ENCODE data around the gene SLC1A5.
"Not testable (repeated sequence)": the region's sequence is repeated elsewhere in the genome, so short reads cannot be mapped to it uniquely, and the experiment has no call there.

The SLC1A5 gene

DNA sequence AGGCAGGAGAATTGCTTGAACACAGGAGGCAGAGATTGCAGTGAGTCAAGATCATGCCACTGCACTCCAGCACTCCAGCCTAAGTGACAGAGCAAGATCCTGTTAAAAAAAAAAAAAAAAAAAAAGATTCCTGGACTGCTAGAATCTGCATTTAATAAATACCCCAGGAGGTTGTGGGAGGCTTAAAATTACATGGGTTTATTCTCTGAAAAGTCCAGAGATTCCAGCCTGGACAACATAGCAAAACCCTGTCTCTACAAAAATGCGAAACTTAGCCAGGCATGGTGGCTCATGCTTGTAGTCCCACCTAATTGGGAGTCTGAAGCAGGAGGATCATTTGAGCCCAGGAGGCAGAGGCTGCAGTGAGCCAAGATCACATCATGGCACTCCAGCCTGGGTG is 9.5 kb upstream of the SLC1A5 start:
- DNase-seq, result no peak

DNA sequence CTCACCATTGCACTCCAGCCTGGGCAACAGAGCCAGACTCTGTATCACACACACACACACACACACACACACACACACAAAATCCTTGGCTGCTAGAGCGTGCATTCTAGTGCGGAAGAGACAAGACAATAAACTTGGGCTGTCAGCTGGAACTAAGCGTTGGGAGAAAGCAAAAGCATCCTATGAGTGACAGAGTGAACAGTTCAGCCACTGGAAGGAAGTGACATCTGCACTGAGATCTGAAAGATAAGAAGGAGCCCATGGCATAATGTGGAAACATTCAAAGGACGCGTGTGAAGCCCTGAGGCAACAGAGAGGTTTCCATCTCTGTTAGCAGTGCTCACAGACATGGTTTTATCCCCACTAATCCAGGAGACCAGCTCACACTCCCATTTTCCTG is 3.5 kb upstream of the SLC1A5 start:
- DNase-seq, result peak in 1 of 2 experiments; percentile 17

DNA sequence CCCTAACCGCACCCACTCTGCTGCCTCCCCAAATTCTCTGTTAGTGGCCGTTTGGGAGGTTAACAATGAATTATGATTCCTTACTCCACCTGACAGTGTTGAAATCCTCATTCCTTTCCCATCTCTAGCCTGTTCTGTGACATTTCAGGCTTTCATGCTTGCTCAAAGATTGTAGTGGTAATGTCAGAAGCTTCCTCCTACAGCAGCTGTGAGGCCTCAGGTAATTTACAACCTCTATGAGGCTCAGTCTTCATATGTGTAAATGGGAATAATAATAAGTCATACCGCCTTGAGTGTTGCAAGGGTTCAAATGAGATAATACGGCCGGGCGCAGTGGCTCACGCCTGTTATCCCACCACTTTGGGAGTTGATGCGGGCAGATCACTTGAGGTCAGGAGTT is 977 bp upstream of the SLC1A5 start:
- no peak for DNase-seq

DNA sequence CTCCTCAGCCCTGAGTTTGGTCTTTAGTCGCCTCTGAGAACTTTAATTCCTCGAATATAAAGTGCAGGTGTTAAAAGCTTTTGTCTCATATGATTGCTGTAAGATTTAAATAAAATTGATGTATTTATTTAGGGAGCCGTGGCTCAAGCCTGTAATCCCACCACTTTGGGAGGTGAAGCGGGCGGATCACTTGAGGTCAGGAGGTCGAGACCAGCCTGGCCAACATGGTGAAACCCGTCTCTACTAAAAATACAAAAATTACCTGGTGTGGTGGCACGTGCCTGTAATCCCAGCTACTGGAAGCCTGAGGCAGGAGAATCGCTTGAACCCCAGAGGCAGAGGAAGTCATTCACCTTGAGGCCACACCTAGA is 559 bp upstream of the SLC1A5 start:
- no peak for DNase-seq

DNA sequence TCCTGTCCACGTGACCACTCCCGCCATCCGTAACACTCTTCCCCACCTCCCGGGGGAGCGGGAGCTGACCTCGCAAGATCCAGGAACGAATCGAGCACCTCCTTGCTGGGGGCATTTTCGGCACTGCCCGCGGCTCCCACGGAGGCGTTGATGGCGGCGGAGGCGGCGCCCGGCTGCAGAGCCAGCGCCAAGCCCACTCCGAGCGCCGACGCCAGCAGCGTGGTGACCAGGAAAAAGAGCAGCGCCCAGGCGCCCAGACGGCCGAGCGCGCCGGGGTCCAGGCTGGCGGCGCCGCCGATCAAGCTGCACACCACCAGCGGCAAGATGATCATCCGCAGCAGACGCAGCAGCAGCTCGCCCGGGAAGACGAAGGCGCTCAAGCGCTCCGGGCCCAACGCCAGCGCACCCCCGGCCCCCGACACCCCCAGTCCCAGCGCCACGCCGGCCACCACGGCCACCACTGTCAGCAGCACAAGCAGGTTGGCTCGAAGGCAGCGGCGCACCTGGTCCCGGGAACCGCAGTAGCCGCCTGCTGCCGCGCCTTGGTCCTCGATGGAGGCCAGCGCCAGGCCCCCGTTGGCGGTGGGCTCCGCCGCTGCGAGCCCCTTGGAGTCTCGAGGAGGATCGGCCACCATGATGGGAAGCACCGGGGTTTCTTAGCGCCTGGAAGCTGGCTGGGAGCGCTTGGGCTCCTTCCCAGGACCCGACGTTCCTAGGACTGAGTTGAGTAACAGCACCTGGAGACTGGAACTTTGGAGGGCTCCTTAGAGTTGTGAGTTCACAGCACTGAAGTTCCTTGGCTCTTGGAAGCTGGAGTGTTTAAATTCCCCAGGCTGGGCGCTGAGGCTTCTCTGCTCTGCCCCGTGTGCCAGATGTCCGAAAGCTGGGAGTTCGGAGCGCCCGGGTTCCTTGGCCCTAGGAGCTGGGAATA is 798 bp downstream of the SLC1A5 start:
- peak; percentile 15 to 46 for DNase-seq

DNA sequence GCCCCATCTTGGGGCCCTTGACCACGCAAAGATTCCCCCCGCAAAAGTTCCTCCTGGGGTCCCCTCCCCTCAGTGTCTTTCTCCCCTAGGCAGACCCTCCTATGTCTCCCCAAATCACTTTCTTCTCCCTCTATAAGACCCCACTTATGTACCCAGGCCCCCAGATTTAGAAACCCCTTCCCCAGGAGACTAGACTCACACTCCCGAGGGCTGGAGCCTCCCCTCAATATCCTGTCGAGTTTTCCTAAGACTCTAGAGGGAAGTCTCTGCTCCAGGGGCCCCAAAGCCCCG is 1.4 kb downstream of the SLC1A5 start:
- no peak for DNase-seq

DNA sequence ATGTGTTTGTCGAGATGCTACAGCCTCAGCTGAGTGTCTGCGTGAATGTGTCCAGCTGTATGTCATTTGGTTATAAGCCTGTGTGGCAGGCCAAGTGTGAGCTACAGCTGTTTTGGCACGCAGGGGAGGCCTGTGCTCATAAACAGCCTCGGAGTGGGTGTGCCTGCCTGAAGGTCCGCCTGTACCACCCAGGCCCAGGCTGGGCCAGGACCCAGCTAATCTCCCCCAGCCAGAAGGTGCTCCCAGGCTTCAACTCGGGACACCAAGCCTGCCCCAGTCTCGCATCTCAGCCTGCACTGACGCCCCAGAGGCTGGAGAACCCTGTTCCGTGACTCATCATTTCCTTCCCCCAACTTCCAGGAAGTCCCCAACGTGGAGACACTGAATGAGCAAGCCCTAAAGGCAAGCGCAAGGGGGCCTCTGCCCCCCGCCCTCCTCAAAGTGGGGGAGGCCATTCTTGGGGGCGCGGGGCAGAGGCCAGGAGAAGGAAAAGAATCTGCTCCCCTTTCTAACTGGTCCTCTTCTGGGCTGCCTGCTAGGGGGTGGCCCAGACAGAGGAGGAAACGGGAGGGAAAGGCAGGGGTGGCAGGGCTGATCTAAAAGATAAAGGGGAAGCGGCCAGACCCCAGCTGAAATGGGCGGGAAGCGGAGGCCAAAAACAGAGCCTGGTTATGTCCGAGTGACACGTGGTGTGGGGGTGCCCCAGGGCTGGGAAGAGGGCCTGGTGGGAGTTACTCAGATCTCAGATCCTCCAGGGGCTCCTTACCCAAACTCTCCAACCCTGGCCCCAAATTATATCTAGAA is 2.0 kb downstream of the SLC1A5 start:
- peak; percentile 69 to 92 for DNase-seq

DNA sequence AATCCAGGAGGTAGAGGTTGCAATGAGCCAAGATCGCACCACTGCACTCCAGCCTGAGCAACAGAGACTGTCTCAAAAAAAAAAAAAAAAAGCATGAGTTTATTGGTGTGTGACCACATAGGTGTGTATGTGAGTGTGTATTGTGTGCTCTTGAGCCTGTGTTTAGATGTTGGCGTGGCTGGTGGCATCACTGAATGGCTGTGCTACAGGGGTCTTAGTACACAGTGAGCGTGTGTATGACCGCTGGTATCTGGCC is 2.5 kb downstream of the SLC1A5 start:
- no peak for DNase-seq

DNA sequence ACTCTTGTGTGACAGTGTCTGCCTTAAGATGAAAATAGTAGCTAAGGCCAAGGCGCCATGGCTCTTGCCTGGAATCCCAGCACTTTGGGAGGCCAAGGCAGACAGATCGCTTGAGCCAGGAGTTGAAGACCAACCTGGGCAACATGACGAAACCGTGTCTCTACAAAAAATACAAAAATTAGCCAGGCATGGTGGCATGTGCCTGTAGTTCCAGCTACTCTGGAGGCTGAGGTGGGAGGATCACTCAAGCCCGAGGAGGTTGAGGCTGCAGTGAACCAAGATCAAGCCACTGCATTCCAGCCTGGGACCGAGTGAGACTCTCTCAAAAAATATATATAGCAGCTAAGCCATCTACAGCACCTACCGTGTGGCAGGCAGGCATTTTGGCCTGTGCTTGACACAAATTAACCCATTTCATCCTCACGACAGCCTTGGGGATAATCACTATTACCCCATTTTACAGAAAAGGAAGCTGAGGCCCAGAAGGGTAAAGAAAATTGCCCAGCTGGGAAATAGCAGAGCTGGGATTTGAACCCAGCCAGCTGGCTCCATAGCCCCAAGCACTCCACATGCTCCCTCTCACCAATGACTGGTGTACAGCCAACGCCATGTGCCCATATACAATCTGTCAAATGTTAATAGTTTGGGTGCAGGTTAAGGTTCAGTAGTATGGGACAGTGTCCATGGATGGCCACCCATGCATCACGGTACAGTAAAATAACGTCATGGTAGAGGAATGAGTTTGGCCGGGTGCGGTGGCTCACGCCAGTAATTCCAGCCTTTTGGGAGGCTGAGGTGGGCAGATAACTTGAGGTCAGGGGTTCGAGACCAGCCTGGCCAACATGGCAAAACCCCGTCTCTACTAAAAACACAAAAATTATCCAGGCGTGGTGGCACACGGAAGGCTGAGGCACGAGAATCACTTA is 3.1 kb downstream of the SLC1A5 start:
- no peak for DNase-seq

DNA sequence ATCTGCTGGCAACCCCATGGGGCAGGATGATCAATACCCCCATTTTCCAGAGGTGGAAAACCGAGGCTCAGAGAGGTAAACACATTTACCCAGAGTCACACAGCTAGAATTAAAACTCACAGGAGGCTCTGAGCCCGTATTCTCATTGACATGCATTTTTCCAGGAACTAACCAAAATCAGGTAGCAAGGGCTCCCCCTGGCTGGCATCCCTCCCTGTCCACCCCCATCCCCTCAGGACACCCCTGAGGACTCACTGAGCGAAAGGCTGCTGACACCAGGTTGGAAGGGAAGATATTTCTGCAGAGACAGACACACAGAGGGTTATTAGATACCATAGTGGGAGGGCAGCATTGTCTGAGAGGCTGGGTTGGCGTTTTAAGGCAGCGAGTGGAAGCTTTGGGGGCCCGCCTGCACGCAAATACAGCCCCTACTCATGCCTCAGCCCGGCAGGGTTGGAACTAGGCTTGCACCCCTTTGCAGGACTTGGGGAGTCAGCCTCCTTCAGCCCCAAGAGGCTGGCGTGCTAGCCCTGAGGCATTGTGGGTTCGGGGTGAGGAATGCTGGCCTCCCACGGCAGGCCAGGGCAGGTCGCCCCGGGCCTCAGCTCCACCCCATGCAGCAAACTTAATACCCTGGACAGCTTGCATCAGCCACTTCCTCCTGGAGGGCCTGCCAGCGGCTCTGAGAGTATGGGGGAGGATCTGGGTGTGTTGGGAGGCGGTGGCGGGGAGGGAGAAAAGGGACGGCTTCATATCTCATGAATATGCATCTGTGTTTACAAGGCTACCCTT is 3.9 kb downstream of the SLC1A5 start:
- peak; percentile 57 to 65 for DNase-seq

DNA sequence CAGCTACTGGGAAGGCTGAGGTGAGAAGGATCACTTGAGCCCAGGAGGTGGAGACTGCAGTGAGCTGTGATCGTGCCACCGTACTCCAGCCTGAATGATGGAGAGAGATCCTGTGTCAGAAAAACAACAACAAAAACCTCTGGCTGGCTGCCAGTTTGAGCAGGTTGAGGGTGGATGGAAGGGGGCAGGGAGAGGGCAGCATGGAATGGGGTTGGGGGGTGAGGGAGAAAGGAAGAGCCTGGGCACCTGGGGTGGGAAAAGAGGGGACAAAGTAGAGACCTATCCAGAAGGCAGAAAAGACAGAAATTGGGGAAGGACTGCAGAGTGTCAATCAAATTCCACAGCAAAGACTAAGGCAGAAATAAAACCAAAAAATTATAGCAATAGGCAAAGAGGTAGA is 4.7 kb downstream of the SLC1A5 start:
- no peak for DNase-seq

DNA sequence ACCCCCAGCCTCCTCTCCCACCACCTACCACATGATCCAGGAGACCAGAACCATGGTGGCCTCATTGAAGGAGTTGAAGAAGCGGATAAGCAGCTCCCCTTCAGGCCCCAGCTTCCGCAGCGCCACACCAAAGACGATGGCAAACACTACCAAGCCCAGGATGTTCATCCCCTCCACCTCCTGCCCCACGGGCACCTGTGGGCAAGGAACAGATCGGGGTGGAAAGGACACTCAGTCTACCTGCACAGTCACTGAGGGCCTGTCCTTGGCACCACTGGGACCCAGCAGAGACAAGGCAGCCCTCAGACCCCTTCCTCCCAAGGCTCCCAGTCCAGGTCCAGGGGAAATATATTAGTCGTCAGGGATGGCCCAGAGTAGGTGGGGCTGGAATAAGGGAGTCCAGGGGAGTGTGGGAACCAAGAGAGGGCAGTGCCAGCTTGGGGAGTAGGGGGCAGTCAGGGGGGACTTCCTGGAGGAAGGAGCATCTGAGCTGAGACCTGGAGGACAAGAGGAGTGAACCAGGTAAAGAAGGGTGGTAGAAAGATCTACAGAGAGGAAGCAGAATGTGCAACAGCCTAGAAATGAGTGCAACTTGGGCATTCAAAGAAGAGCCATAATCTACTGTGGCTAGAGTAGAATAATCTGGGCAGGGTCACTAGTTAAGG is 5.9 kb downstream of the SLC1A5 start:
- DNase-seq, result no peak

DNA sequence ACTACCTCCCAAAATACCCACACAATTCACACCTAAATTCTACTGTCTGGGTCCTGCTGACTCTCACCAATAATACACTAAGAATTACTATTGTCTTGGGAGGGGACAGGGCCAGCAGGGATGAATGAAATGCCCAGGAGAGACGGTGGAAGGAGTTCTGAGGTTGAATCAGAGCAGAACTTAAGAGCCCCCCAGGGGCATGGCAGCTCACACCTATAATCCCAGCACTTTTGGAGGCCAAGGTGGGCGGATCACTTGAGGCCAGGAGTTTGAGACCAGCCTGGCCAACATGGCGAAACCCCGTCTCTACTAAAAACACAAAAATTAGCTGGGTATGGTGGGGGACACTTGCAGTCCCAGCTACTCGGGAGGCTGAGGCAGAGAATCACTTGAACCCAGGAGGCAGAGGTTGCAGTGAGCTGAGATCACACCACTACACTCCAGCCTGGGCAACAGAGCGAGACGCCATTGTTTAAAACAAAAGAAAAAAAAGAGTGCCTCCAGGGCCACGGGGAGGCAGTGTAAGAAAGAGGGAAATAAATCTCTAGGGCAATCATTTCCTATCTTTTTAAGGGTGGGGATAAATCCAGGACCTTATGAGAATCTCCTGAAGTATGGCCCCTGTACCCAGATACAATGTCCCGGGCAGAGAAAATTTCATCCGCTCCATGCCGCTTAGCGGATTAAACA is 10.3 kb downstream of the SLC1A5 start:
- not testable (repeated sequence) for DNase-seq

DNA sequence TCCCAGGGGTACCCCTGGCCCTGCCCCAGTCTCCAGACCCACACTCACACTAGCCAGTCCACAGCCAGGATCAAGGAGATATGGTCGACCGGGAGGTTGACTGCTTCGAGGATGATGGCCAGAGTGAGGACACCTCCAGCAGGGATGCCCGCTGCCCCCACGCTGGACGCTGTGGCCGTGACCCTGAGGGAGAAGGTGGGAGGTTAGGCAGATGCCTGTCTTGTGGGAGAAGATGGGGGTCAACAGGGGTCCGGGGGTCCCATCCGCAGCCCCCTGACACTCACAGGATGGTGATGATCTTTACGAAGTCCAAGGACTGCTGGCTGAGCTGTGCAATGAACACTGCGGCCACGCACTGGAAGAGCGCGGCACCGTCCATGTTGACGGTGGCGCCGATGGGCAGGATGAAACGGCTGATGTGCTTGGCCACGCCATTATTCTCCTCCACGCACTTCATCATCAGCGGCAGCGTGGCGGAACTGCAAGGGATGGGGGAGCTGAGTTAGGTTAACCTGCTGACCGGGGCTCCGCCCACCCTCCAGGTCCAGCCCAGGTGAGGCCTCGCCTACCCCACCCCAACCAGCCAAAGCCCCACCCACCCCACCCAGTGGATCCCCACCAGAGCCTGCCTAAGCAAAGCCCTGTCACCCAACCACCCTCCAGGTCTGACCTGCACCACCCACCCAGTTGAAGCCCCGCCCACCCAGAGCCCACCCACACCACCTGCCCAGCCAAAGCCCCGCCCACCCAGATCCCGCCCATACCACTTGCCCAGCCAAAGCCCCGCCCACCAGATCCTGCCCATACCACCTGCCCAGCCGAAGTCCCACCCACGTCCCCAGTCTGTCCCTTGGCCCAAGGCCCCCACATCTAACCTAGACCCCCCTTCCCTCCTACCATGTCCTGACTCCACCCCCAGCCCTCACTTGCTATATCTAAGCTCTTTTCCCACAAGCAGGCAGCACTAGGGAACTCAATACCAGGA is 11.2 kb downstream of the SLC1A5 start:
- DNase-seq, result peak in 1 of 2 experiments; percentile 4

DNA sequence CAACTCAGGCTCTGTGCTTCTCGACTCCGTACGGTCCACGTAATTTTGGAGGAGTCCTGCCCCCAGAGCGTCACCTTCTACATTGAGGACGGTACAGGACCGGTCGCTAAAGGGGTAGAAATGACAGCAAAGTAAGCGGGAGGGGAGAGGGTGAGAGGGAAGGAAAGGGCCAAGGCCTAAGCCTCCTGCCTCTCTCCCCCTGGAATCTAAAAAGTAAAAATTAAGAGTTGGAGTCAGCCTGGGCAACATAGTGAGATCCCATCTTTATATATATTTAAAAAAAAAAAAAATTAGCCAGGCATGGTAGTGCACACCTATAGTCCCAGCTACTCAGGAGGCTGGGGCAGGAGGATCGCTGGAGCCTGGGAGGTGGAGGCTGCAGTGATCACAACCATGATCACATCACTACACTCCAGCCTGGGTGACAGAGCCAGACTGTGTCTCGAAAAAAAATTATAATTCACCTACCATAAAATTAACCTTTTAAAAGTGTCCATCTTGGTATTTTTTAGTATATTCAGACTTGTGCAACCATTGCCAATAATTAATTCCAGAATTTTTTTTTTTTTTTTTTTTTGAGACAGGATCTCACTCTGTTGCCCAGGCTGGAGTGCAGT is 12.6 kb downstream of the SLC1A5 start:
- DNase-seq, result no peak

DNA sequence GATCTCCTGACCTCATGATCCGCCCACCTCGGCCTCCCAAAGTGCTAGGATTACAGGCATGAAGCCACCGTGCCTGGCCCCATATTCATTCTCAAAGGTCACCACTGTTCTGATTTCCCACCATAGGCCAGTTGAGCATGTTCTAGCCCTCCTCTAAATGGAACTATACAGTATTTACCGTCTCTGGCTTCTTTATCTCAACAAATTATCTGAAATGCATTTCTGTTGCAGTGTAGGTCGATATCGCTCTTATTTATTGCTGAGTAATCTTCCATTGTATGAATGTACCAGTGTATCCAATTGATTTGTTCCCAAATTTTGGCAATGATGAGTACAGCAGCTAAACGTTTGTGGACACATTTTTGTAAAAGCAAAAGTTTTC is 15.4 kb downstream of the SLC1A5 start:
- DNase-seq, result no peak

DNA sequence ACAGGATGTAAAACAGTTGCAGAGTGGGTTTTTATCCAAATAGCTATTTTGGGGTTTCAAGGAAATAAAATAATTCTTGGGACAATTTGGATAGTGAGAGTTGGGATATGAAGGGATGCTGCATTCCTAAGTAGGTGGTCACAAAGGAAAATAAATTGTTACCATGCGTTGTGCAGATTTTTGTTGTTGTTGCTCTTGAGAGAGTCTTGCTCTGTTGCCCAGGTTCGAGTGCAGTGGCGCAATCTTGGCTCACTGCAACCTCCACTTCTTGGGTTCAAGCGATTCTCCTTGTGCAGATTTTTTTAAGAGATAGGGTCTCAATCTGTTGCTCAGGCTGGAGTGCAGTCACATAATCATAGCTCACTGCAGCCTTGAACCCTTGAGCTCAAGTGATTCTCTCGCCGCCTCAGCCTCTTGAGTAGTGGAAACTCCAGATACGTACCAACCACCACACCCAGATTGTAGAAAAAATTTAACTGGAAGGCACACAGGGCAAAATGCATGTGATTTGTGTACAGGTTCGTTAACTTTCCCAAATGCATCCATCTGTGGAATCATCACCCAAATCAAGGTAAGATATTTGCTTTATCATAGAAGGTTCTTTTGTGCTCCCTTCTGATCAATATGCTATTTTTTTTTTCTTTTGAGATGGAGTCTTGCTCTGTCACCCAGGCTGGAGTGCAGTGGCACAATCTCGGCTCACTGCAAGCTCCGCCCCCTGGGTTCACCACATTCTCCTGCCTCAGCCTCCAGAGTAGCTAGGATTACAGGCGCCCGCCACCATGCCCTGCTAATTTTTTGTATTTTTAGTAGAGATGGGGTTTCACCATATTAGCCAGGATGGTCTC is 16.0 kb downstream of the SLC1A5 start:
- DNase-seq, result no peak

DNA sequence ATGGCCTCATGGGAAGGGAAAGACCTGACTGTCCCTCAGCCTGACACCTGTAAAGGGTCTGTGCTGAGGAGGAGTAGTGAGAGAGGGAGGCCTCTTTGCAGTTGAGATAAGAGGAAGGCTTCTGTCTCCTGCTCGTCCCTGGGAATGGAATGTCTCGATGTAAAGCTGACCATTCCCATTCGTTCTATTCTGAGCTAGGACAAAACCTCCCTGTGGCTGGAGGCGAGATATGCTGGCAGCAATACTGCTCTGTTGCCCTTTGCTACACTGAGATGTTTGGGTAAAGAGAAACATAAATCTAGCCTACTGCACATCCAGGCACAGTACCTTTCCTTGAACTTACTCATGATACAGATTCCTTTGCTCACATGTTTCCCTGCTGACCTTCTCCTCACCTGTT is 19.6 kb downstream of the SLC1A5 start:
- DNase-seq, result not testable (repeated sequence)
